GM12865 (cell line): Measurements from ENCODE around the gene GRK5.

Experiments used
- DNase-seq: peaks from one replicate; pipeline ENCODE4 v3.0.0; 2010; ENCODE audit warnings: low read depth
- H3K4me3 ChIP-seq: 2 replicates; pipeline ENCODE4 v1.5.1; 2011; ENCODE audit warnings: mild to moderate bottlenecking, low read depth, low read length, control low read depth
- TF ChIP-seq, protein P1 (sequence below): IDR thresholded peaks from 2 replicates; pipeline ENCODE4 v1.5.1; 2011; ENCODE audit warnings: low read length, control low read depth, low read depth, inconsistent platforms; ENCODE audit not compliant: insufficient read depth; ENCODE audit errors: missing control alignments

Gene GRK5

GRCh38 chr10:119207366-119207666, at the start of gene GRK5:
GRK5 (plus strand) TSS chr10:119207571; CDS start chr10:119207918, 347 bp downstream.
- TF ChIP-seq, protein P1, sequence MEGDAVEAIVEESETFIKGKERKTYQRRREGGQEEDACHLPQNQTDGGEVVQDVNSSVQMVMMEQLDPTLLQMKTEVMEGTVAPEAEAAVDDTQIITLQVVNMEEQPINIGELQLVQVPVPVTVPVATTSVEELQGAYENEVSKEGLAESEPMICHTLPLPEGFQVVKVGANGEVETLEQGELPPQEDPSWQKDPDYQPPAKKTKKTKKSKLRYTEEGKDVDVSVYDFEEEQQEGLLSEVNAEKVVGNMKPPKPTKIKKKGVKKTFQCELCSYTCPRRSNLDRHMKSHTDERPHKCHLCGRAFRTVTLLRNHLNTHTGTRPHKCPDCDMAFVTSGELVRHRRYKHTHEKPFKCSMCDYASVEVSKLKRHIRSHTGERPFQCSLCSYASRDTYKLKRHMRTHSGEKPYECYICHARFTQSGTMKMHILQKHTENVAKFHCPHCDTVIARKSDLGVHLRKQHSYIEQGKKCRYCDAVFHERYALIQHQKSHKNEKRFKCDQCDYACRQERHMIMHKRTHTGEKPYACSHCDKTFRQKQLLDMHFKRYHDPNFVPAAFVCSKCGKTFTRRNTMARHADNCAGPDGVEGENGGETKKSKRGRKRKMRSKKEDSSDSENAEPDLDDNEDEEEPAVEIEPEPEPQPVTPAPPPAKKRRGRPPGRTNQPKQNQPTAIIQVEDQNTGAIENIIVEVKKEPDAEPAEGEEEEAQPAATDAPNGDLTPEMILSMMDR, result no peak
- peak within 1 kb of the TSS; percentile 91 for H3K4me3 ChIP-seq
- DNase-seq, result peak; percentile 99

DNA sequence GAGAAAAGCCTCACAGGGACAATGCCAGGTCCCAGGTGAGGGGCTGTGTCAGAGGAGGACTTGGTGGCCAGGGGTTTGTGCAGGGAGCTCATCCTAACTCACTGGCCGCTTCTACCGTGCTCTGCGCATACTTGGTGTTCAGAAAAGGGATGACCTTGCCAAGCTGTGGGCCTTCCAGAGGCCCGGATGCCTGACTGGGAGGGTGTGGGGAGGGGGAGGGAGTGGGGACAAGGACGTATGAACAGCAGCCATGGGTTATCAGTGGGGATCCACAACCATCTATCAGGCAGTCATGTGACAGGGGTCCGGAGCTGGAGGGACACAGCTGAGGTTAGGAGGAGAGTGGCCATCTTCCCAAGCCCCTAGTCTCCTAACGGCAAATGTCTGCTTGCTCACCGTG, 48.0 kb upstream of the GRK5 start:
- DNase-seq, result no peak
- no peak overlapping the region for H3K4me3 ChIP-seq
- TF ChIP-seq, protein P1, result no peak

GRCh38 chr10:119161680-119162451, 45.5 kb upstream of the GRK5 start:
- DNase-seq, result peak; percentile 31
- TF ChIP-seq, protein P1, result no peak

DNA sequence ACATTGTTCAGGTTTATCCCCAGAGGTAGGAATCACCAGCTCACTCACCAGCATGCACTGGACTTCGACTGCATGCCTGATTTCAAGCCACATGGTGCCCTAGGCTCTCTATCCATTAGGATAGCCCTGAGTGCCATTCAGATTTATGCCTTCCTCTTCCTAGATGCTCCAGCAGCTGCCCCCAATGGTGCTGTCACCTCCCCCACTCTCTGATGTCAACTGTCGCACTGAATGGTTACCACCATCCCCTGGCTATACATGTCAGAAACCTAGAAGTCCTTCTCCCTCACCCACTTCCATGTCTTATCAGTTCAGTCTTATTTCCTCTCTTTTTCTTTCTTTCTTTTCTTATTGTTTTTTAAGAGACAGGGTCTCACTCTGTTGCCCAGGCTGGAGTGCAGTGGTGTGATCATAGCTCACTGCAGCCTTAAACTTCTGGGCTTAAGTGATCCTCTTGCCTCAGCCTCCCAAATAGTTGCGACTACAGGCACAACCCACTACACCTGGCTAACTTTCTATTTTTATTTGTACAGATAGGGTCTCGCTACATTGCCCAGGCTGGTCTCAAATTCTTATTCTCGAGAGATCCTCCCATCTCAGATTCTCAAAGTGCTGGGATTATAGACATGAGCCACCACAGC, 44.8 kb upstream of the GRK5 start:
- H3K4me3 ChIP-seq, result no peak overlapping the region
- TF ChIP-seq, protein P1, result no peak
- no peak for DNase-seq

More at GRCh38 chr10:119161680-119162451, 45.5 kb upstream of the GRK5 start:
- no peak overlapping the region for H3K4me3 ChIP-seq

DNA sequence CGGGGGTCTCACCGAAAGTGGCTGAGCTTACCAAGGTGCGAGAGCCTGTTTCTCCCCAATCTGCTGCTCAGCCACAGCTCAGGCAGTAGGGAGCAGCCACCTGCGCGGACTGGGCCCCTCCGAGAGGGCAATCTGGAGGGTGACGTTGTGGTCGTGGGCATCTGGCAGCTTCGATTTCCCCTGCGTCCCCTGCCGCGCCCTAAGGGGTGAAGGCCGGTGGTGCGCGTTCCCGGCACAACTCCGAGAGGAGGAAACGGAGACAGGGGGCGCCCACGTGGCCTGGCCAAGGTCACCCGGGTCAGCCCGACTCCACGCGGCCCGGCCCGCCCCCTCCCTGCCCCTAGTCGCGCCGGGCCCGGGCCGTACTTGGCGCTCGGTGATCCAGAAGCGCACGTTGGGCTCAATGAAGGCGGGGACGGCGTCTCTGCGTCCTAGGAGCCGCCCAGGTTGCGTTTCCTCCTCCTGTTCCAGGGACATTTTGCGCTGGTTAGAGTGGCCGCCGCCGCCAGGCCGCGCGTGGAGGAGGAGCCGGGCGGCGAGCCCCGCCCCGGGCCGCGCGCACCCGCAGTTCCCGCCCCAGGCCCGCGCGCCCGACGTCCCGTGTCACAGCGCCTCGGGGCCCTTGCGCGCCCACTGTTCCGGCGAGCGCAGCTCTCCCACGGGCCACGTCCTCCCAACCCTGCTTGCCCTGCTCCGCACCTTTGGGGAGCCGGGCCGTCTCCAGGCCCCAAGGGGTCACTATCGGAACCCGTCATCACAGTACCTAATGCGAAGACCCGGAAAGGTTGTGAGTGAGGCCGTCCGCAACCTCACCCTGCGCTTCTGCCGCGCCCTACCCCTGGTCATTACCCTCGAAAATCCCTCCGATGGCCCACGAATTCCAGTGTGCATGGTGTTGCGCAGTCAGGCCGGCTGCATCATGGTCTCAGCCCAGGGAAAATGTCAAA, 41.9 kb upstream of the GRK5 start, which contains the start of gene SFXN4:
Gene SFXN4 (minus strand): TSS at position 544 of the 947 bp plus-strand sequence. CDS start 67 bp downstream, at position 477.
- peak; percentile 89 for DNase-seq
- TF ChIP-seq, protein P1, result no peak
- peak within 1 kb of the TSS; percentile 97 for H3K4me3 ChIP-seq

DNA sequence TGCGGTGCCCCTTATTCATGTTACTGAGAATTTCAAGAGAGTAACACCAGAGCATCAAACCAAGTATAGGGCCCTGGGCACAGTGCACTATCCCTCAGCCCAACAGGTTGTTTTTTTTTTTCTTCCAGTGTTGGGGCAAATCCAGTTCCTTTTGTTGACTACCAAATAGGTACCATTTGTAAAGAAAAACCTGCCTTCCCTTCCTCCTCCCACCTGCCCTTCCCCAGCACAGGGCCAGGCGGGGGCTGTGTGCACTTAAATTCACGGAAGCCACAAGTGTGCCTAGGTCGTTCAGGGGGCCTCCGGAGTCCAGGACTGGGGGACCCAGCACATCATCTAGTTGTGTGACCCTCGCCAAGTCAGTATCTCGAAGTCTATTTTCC, 41.3 kb upstream of the GRK5 start:
- H3K4me3 ChIP-seq, result peak overlapping the region; percentile 97
- TF ChIP-seq, protein P1, result no peak
- no peak for DNase-seq
